Fibroblast of peridontal ligament (primary cell): ENCODE measurements around the gene AQR.
"Not testable (repeated sequence)": the region's sequence is repeated elsewhere in the genome, so short reads cannot be mapped to it uniquely, and the experiment has no call there.

Experiments
- DNase-seq: peaks from one replicate; pipeline ENCODE4 v3.0.0-alpha.2; 2010; ENCODE audit errors: extremely low read depth

The AQR gene

DNA sequence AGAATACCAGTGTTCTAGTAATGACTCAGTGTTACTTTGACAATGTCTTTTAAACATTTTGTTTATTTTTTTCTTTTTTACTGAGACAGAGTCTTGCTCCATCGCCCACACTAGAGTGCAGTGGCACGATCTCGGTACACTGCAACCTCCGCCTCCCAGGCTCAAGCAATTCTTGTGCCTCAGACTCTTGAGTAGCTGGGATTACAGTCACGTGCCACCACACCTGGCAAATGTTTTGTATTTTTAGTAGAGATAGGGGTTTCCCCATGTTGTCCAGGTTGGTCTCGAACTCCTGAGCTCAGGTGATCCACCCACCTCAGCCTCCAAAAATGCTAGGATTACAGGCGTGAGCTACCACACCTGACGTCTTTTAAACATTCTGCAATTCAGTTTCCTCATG lies 15.7 kb downstream of the AQR start:
- DNase-seq: no peak

DNA sequence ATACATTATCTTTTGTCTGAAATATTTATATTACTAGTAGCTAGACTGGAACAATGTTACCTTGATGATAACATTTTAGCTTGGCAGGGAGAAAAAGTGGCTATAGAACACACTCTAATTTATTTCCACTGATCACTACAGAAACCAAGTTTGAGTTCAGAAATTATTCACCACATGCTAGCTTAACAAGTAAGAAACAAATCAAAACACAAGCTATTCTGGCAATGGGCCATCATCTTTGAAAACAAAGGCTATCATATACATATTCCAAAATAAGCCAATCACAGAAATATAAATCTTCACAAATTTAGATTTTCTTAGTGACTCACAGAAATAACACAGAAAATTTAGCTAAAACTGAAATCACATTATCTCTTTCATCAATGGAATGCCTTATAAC lies 17.1 kb downstream of the AQR start:
- peak; percentile 22 for DNase-seq

- DNase-seq: peak; percentile 87
Observed at GRCh38 chr15:34951993-34952392, 17.5 kb downstream of the AQR start.

GRCh38 chr15:34944936-34945335 lies 24.6 kb downstream of the AQR start:
- DNase-seq: no peak

DNA sequence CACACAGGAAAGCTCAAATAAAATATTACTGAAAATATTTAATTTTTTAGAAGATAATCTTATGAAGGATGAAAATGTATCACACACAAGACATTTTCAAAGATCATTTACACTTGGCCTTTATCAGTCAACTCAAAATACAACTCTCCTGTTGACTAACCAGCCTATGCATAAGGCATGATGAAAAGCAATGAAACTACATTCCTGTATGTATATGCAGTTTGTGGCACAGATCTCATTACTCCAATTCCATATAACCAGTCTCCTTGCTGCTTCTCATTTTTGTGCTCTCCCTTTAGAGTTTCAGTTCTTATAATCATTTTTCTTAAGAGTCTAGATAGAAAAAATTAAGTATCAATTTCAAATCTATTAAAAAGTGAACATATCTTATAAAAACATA lies 25.8 kb downstream of the AQR start:
- no peak for DNase-seq

DNA sequence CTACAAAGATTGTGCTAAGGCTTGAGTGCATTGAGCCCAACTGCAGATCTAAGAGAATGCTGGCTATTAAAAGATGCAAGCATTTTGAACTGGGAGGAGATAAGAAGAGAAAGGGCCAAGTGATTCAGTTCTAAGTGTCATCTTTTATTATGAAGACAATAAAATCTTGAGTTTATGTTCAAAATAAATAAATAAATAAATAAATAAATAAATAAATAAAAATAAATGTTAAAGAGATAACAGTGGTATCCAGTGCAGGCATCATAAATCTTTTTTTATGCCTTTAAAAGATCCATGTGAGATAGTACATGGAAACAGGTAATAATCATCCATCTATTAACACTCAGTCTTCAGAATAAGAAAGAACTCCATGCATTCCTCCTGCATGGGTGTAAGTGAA lies 26.3 kb downstream of the AQR start:
- not testable (repeated sequence) for DNase-seq

DNA sequence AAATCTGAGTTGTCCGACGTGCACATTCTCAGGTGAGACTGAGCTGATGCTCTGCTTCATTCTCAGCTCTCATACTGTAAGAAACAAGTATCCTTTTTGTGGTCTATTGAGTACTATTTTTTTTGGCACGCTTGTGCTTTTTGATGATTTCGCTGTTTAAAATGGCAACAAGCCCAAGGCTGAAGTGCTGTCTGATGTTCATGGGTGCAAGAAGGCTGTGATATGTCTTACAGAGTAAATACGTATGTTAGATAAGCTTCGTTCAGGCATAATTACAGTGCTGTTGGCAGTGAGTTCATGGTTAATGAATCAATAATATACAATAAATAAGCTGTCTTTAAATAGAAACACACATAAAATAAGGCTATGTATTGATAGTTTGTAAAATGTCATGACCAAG lies 27.2 kb downstream of the AQR start:
- no peak for DNase-seq

DNA sequence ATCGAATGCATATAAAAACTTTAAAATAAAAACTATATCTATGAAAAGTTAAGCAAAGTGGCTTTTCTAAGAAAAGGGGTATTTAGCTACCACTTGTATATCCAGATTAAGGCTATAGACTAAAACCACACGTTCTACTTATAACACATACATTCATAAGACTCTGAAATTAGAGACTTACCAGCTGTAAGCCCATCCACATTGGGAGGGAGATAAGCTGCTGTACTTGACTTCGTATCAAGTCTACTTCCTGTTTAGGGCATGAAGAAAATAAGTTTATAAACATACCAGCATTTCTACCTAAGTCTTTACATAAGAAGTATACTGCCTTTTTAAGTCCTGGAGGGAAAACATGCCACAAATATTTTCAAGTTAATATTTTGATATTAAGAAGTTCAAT lies 27.7 kb downstream of the AQR start:
- no peak for DNase-seq

- no peak for DNase-seq
Observed at GRCh38 chr15:34941185-34941698, 28.3 kb downstream of the AQR start.

DNA sequence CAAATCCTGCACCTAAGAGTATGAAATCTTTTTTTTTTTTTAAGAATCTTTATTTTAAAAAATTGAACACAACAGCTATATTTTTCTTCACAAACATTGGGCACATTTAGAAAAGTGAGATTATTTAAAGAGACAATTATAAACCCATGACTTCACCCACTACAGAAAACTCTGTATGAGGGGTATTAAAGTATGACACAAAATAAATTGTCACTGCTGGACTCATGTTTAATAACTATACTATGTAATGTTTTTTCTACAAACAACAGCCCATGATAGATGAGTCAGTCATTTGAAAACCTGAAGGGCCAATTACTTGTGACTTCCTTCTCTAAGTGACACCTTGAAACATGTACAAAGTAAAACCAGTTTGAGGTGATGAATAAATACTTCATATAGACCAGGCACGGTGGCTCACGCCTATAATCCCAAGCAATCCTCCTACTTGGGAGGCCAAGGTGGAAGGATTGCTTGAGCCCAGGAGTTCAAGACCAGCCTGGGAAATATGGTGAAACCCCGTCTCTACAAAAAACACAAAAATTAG lies 36.0 kb downstream of the AQR start:
- DNase-seq: no peak

- DNase-seq: not testable (repeated sequence)
Observed at GRCh38 chr15:34928349-34928748, 41.2 kb downstream of the AQR start.

- DNase-seq: no peak
Observed at GRCh38 chr15:34927726-34928125, 41.8 kb downstream of the AQR start.

DNA sequence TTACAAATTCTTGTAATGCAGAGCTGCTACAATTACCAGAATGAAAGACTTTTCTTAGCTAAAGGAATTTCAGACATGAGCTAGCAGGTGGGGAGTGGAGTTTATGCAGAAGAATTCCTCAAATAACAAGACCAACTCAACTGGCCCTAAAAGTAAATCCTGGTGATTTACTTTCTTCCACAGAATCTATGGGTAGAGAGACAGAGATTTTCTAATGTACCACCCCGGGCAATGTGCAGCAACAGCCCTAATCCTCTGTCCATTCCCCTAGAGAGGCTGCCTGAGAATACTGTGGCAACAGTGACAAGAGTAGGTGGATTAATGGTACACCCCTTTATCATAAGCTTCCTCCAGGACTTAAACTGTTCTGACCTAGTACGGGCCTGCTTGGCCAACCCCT lies 55.2 kb downstream of the AQR start:
- DNase-seq: no peak

- DNase-seq: no peak
Observed at GRCh38 chr15:34905047-34905446, 64.5 kb downstream of the AQR start.

DNA sequence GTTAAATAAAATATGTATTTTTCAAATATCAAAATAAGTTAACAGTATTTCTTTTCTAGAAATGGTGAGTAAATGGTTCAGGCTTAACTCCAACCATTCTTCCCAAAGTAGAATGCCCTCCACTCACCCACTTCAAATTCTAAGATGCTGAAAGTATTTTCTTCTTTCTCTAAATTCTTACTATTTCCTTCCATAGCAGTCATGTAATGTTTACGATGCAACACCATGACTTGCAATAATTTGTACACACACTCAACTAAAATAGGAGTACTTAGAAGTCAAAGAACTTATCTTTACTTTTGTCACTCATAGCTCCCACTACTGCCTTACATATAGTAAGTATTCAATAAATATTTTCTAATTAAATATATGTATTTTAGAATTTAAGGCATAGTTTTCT lies 65.0 kb downstream of the AQR start:
- DNase-seq: no peak

DNA sequence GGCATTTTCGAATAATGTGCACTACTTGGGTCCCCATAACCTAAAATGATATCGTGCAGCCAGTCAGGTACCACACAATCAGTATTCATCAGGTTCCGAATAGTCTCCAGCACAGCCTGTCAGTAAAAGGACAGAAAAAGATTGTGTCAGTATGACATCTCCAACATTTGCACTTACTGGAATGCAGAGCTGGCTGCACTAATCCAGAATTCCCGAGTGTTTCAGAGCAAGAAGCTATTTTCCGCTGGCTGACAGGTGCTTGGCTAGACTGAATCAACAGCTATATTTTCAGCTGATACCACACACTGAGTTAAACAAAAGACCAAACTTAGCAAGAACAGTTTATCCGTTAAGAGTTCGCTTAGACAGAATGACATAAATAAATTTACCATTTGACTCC lies 68.8 kb downstream of the AQR start:
- DNase-seq: no peak

GRCh38 chr15:34896183-34896582 lies 73.4 kb downstream of the AQR start:
- no peak for DNase-seq

DNA sequence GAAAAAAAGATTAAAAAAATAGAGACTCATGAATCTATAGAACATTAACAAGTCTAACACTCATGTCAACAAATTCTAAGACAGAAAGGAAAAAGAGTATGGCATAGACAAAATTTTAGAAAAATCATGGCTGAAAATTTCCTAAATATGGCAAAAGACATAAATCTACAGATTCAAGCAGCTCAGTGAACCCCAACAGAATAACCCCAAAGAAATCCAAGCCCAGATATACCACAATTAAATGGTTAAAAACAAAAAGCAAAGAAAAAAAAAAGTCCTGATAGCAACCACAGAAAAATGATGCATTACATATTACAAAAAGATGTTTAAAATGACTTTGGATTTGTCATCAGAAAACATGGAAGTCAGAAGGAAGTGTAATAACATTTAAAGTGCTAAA lies 75.6 kb downstream of the AQR start:
- no peak for DNase-seq

GRCh38 chr15:34892963-34893591 lies 76.5 kb downstream of the AQR start:
- DNase-seq: no peak

DNA sequence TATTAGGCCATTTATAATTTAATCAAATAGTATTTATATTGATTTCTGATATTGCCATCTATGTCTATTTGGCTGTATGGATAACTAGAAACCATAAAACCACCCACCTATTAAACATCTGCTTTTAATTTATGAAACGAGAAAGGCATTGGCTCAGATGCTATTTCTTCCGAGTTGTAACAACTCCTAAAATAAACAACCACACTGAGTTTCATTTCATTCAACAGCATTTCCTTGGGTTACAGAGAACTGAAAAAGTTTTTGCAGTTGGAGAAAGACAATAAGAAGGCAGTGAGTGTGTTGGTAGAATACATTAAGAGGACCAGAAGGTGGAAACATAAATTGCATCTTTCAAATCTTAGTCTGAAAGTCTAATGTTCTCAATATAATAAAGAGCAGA lies 79.1 kb downstream of the AQR start:
- peak; percentile 69 for DNase-seq

GRCh38 chr15:34889476-34889875 lies 80.1 kb downstream of the AQR start:
- DNase-seq: peak; percentile 19

DNA sequence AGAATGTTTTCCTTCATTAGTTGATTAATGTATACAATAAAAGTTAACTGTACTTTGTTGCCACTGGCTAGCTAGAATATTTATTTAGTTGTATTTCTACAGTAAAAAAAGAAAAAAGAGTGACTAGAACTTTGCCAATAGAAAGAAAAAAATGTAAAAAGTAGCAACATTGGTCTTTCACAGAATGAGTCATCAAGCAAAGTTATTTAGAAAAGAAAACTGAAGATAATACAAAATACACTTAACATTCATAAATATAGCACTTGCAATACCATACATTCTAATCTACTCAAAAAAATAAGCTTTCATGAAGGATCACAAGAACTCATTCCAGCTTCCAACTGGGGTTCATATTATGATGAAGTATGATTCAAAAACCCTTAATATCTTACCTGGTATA lies 83.4 kb downstream of the AQR start:
- DNase-seq: peak; percentile 58

GRCh38 chr15:34883633-34884032 lies 85.9 kb downstream of the AQR start:
- DNase-seq: no peak

- peak; percentile 38 for DNase-seq
Observed at GRCh38 chr15:34883042-34883441, 86.5 kb downstream of the AQR start.
